Measurements from ENCODE around the gene ELMOD1.

ELMOD1 gene

GRCh38 chr11:107688322-107688918, 97.5 kb downstream of the ELMOD1 start:
- no peak for DNase-seq (ENCODE audit: low read depth, low spot score)

GRCh38 chr11:107689317-107690202, 98.6 kb downstream of the ELMOD1 start:
- DNase-seq (ENCODE audit: low read depth, low spot score) = no peak

- no peak for DNase-seq (ENCODE audit: low read depth, low spot score)
Observed at GRCh38 chr11:107691000-107691750, 100.2 kb downstream of the ELMOD1 start.

- no peak for DNase-seq (ENCODE audit: low read depth, low spot score)
Observed at GRCh38 chr11:107695446-107695845, 104.5 kb downstream of the ELMOD1 start.

GRCh38 chr11:107696140-107696539, 105.2 kb downstream of the ELMOD1 start:
- no peak for DNase-seq (ENCODE audit: low read depth, low spot score)

- DNase-seq (ENCODE audit: low read depth, low spot score) = no peak
Observed at GRCh38 chr11:107697291-107697690, 106.3 kb downstream of the ELMOD1 start.

- DNase-seq (ENCODE audit: low read depth, low spot score) = no peak
Observed at GRCh38 chr11:107699371-107700285, 108.7 kb downstream of the ELMOD1 start.

- no peak for DNase-seq (ENCODE audit: low read depth, low spot score)
Observed at GRCh38 chr11:107702109-107702660, 111.2 kb downstream of the ELMOD1 start.

GRCh38 chr11:107702723-107703122, 111.8 kb downstream of the ELMOD1 start:
- no peak for DNase-seq (ENCODE audit: low read depth, low spot score)

- no peak for DNase-seq (ENCODE audit: low read depth, low spot score)
Observed at GRCh38 chr11:107704451-107704850, 113.5 kb downstream of the ELMOD1 start.

- no peak for DNase-seq (ENCODE audit: low read depth, low spot score)
Observed at GRCh38 chr11:107705027-107705426, 114.1 kb downstream of the ELMOD1 start.

- no peak for DNase-seq (ENCODE audit: low read depth, low spot score)
Observed at GRCh38 chr11:107706531-107706930, 115.6 kb downstream of the ELMOD1 start.

GRCh38 chr11:107707215-107707671, 116.3 kb downstream of the ELMOD1 start:
- DNase-seq (ENCODE audit: low read depth, low spot score) = no peak

- no peak for DNase-seq (ENCODE audit: low read depth, low spot score)
Observed at GRCh38 chr11:107707807-107708206, 116.9 kb downstream of the ELMOD1 start.

GRCh38 chr11:107708792-107709191, 117.8 kb downstream of the ELMOD1 start:
- no peak for DNase-seq (ENCODE audit: low read depth, low spot score)

- no peak for DNase-seq (ENCODE audit: low read depth, low spot score)
Observed at GRCh38 chr11:107710301-107710700, 119.4 kb downstream of the ELMOD1 start.

GRCh38 chr11:107711861-107712755, 121.2 kb downstream of the ELMOD1 start, which contains the start of gene SLN:
Gene SLN (minus strand): TSS chr11:107712056.
- no peak for DNase-seq (ENCODE audit: low read depth, low spot score)

GRCh38 chr11:107713009-107713408, 122.1 kb downstream of the ELMOD1 start:
- DNase-seq (ENCODE audit: low read depth, low spot score) = no peak
